Right atrium auricular region (tissue), 2 donors: ENCODE measurements around the gene MEP1B. TPM values are rescaled to one million over a fixed set of nuclear protein-coding genes. Genes with fewer than 3 reads are reported as not detected.
"Not testable (repeated sequence)": the region's sequence is repeated elsewhere in the genome, so short reads cannot be mapped to it uniquely, and the experiment has no call there.

Experiments used
- DNase-seq: peaks from one replicate; pipeline ENCODE4 v3.0.0-alpha.2; 2019; ENCODE audit warnings: low spot score
- H3K27ac ChIP-seq, 2 donors: fragments of 200-600 bp; sonication (generic); 1 replicate in 1 of 2; 2 replicates in 1 of 2; pipeline ENCODE4 v1.5.1; 2016 to 2019
- H3K27me3 ChIP-seq, 2 donors: fragments of 200-600 bp; sonication (generic); one replicate each; pipeline versions ENCODE4 v1.5.1 to v1.6.0; 2017 to 2019
- H3K36me3 ChIP-seq: fragments of 200-600 bp; sonication (generic); one replicate; pipeline ENCODE4 v1.5.1; 2016
- H3K4me1 ChIP-seq, 2 donors: fragments of 200-600 bp; sonication (generic); one replicate each; pipeline versions ENCODE4 v1.5.1 to v1.6.0; 2017 to 2019
- H3K4me3 ChIP-seq, 2 donors: fragments of 200-600 bp; sonication (generic); 1 replicate in 1 of 2; 2 replicates in 1 of 2; pipeline ENCODE4 v1.5.1; 2017 to 2019; ENCODE audit warnings: mild to moderate bottlenecking in 1 of 2, moderate library complexity in 1 of 2
- H3K9me3 ChIP-seq, 2 donors: fragments of 200-600 bp; sonication (generic); one replicate each; pipeline ENCODE4 v1.5.1; 2019
- CTCF ChIP-seq, 2 donors: fragments of 200-600 bp; sonication (generic); IDR thresholded peaks; one replicate each; pipeline ENCODE4 v1.5.1; 2019; ENCODE audit warnings: antibody characterized with exemption in 2 of 2
- total RNA-seq, 2 donors: library from RNA; depleted of rRNA; stranded (reverse); fragments of >200 nt; gene quantifications; one replicate each; pipeline ENCODE4 v1.1.0, GENCODE V29; 2016

The MEP1B gene
- total RNA-seq, 2 donors from 2014 or later = not detected

- no peak for TF ChIP-seq CTCF (IDR thresholded peaks at IDR 0.05)
- Histone ChIP-seq H3K4me1 (no peaks in the 10 kb centered on the region), H3K4me3 (no peak overlapping the region), H3K27me3 (no peaks in the 10 kb centered on the region), H3K9me3 (no peaks in the 10 kb centered on the region), H3K36me3 (no peaks in the 10 kb centered on the region), H3K27ac (no peak overlapping the region)
- no peak for DNase-seq
Observed at GRCh38 chr18:32213693-32214092, 23.9 kb downstream of the MEP1B start.

- DNase-seq = no peak
- Histone ChIP-seq H3K27me3 (no peaks in the 10 kb centered on the region), H3K4me1 (no peaks in the 10 kb centered on the region), H3K36me3 (no peaks in the 10 kb centered on the region), H3K4me3 (no peak overlapping the region), H3K9me3 (no peaks in the 10 kb centered on the region), H3K27ac (no peak overlapping the region)
- no peak for TF ChIP-seq CTCF (IDR thresholded peaks at IDR 0.05)
Observed at GRCh38 chr18:32216390-32216789, 26.6 kb downstream of the MEP1B start.

GRCh38 chr18:32219431-32220018 lies 29.7 kb downstream of the MEP1B start:
- H3K27ac ChIP-seq = no peak overlapping the region
- H3K4me1 ChIP-seq = no peaks in the 10 kb centered on the region
- H3K27me3 ChIP-seq = no peaks in the 10 kb centered on the region
- TF ChIP-seq CTCF (IDR thresholded peaks at IDR 0.05) = no peak
- no peaks in the 10 kb centered on the region for H3K9me3 ChIP-seq
- no peak for DNase-seq
- no peak overlapping the region for H3K4me3 ChIP-seq
- no peaks in the 10 kb centered on the region for H3K36me3 ChIP-seq

DNA sequence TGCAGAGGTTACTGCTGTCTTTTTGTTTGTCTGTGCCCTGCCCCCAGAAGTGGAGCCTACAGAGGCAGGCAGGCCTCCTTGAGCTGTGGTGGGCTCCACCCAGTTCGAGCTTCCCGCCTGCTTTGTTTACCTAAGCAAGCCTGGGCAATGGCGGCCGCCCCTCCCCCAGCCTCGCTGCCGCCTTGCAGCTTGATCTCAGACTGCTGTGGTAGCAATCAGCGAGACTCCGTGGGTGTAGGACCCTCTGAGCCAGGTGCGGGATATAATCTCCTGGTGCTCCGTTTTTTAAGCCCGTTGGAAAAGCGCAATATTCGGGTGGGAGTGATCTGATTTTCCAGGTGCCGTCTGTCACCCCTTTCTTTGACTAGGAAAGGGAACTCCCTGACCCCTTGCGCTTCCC lies 43.5 kb downstream of the MEP1B start:
- not testable (repeated sequence) for DNase-seq, H3K4me1 ChIP-seq, H3K4me3 ChIP-seq, H3K27me3 ChIP-seq, H3K27ac ChIP-seq, H3K9me3 ChIP-seq, H3K36me3 ChIP-seq

DNA sequence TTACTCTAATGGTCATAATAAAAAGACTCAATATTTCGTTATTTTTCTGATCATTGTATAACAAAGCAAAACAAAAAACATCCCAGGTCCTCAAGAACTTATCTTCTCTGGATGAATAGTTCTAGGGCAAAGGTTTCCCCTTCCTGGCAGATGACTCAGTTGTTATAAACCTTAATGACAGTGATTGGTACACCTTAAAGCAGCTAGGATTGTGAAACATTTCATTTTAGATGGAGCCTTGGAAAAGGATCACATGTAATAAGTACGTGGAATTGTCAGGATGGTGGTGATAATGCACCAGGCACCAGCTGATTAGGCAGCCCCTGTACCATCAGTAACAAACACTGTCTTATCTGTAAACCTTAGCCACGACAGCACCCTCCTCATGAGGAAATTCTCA lies 47.2 kb downstream of the MEP1B start:
- TF ChIP-seq CTCF (IDR thresholded peaks at IDR 0.05) = no peak
- H3K36me3 ChIP-seq = no peaks in the 10 kb centered on the region

DNA sequence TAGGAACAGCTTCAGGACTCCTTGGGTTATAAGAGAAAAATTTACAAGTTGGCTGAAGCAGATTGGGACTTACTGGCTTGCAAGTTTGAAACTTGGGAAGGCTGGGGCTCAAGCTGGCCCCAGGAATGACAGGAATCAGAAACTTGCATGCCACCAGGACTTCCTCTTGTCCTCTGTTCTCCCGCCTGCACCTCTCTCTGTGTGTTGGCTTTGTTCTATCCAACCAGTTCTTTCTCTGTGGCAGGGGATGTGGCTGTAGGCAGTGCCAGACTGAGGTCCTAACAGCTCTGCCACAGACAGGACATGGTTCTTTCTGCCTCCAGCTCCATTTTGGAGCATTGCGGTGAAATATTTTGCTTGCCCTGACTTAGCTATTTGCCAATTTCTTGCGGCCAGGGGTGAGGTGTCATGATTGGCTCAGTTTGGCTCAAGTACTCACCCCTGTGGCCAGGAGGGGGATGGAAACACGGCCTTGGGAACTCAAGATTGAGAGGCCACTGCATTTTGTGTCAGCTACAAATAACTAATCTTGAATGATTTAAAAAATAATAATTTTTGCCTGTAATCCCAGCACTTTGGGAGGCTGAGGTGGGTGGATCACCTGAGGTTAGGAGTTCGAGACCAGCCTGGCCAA lies 48.9 kb downstream of the MEP1B start:
- Histone ChIP-seq H3K9me3 (no peaks in the 10 kb centered on the region), H3K27me3 (no peaks in the 10 kb centered on the region), H3K4me3 (no peak overlapping the region), H3K4me1 (no peaks in the 10 kb centered on the region), H3K27ac (no peak overlapping the region), H3K36me3 (no peaks in the 10 kb centered on the region)
- TF ChIP-seq CTCF (IDR thresholded peaks at IDR 0.05) = no peak
- no peak for DNase-seq

More for the DNA sequence above, 47.2 kb downstream of the MEP1B start:
- H3K9me3 ChIP-seq = no peaks in the 10 kb centered on the region
- H3K27me3 ChIP-seq = no peaks in the 10 kb centered on the region
- H3K4me1 ChIP-seq = no peaks in the 10 kb centered on the region
- DNase-seq = no peak
- no peak overlapping the region for H3K27ac ChIP-seq
- no peak overlapping the region for H3K4me3 ChIP-seq
